Measurements from ENCODE around the gene TBL3. TPM values are rescaled to one million over a fixed set of nuclear protein-coding genes. Genes with fewer than 3 reads are reported as not detected.

TBL3 gene
- total RNA-seq, 1 donor from 2014 or later = 24.4 TPM

GRCh38 chr16:1944612-1945199, 27.1 kb upstream of the TBL3 start:
- H2AFZ ChIP-seq (ENCODE audit: low read depth, low read length) = no peak overlapping the region
- no peaks in the 10 kb centered on the region for H3K36me3 Mint-ChIP-seq (ENCODE audit: low read depth, unreplicated experiment)
- peaks cover 10% of the 10 kb centered on the region for H3K4me1 Mint-ChIP-seq (ENCODE audit: low read depth, unreplicated experiment)
- H3K4me2 ChIP-seq (ENCODE audit: low read length) = no peak overlapping the region
- no peak for TF ChIP-seq EZH2 (IDR thresholded peaks at IDR 0.05; ENCODE audit: insufficient read depth, low read length)
- TF ChIP-seq CTCF (IDR thresholded peaks at IDR 0.05; ENCODE audit: insufficient read depth, low read depth, low read length) = no peak
- DNase-seq (ENCODE audit: low read depth) (no peak), FAIRE-seq (no peak)
- H3K27me3 Mint-ChIP-seq (ENCODE audit: low read depth, unreplicated experiment) = peaks cover 4% of the 10 kb centered on the region
- no peaks in the 10 kb centered on the region for H3K9me3 Mint-ChIP-seq (ENCODE audit: unreplicated experiment)
- H3K27me3 ChIP-seq (ENCODE audit: insufficient read depth, low read length) = no peaks in the 10 kb centered on the region
- no peak overlapping the region for H3K9ac ChIP-seq (ENCODE audit: low read length)
- no peak overlapping the region for H3K27ac Mint-ChIP-seq (ENCODE audit: unreplicated experiment)
- H3K36me3 ChIP-seq (ENCODE audit: insufficient read depth, low read length) = no peaks in the 10 kb centered on the region
- H3K4me1 ChIP-seq (ENCODE audit: insufficient read depth, low read length) = peaks cover 21% of the 10 kb centered on the region
- no peak overlapping the region for H3K4me3 Mint-ChIP-seq (ENCODE audit: unreplicated experiment)
- H3K9me3 ChIP-seq (ENCODE audit: insufficient read depth, low read depth, low read length) = no peaks in the 10 kb centered on the region
- no peak overlapping the region for H3K4me3 ChIP-seq (ENCODE audit: insufficient read depth, low read depth, low read length)
- peaks cover 10% of the 10 kb centered on the region for H4K20me1 ChIP-seq (ENCODE audit: insufficient read depth, low read length)
- H3K79me2 ChIP-seq (ENCODE audit: insufficient read depth, low read length) = peaks cover 16% of the 10 kb centered on the region
- no peak overlapping the region for H3K27ac ChIP-seq (ENCODE audit: low read depth, low read length)

GRCh38 chr16:1945559-1946391, 26.1 kb upstream of the TBL3 start:
- Mint-ChIP-seq H3K27me3 (ENCODE audit: low read depth, unreplicated experiment) (peaks cover 4% of the 10 kb centered on the region), H3K36me3 (ENCODE audit: low read depth, unreplicated experiment) (no peaks in the 10 kb centered on the region), H3K9me3 (ENCODE audit: unreplicated experiment) (no peaks in the 10 kb centered on the region), H3K27ac (ENCODE audit: unreplicated experiment) (peak overlapping the region; percentile 51), H3K4me3 (ENCODE audit: unreplicated experiment) (no peak overlapping the region), H3K4me1 (ENCODE audit: low read depth, unreplicated experiment) (peaks cover 10% of the 10 kb centered on the region)
- no peak overlapping the region for H3K27ac ChIP-seq (ENCODE audit: low read depth, low read length)
- H3K79me2 ChIP-seq (ENCODE audit: insufficient read depth, low read length) = peaks cover 9% of the 10 kb centered on the region
- H3K9me3 ChIP-seq (ENCODE audit: insufficient read depth, low read depth, low read length) = no peaks in the 10 kb centered on the region
- H3K4me3 ChIP-seq (ENCODE audit: insufficient read depth, low read depth, low read length) = no peak overlapping the region
- no peaks in the 10 kb centered on the region for H3K27me3 ChIP-seq (ENCODE audit: insufficient read depth, low read length)
- DNase-seq (ENCODE audit: low read depth) = no peak
- H3K36me3 ChIP-seq (ENCODE audit: insufficient read depth, low read length) = no peaks in the 10 kb centered on the region
- peaks cover 17% of the 10 kb centered on the region for H3K4me1 ChIP-seq (ENCODE audit: insufficient read depth, low read length)
- H3K9ac ChIP-seq (ENCODE audit: low read length) = no peak overlapping the region
- H3K4me2 ChIP-seq (ENCODE audit: low read length) = no peak overlapping the region
- H4K20me1 ChIP-seq (ENCODE audit: insufficient read depth, low read length) = peaks cover 5% of the 10 kb centered on the region
- FAIRE-seq = no peak
- TF ChIP-seq EZH2 (IDR thresholded peaks at IDR 0.05; ENCODE audit: insufficient read depth, low read length) = no peak
- TF ChIP-seq CTCF (IDR thresholded peaks at IDR 0.05; ENCODE audit: insufficient read depth, low read depth, low read length) = no peak
- no peak overlapping the region for H2AFZ ChIP-seq (ENCODE audit: low read depth, low read length)
